Right lobe of liver (tissue), 4 donors: Measurements from ENCODE around the gene ZBTB32.
"Not testable (repeated sequence)": the region's sequence is repeated elsewhere in the genome, so short reads cannot be mapped to it uniquely, and the experiment has no call there.

Experiments
- POLR2A ChIP-seq: fragments of 450-650 bp; IDR thresholded peaks from one replicate; pipeline ENCODE4 v1.6.1; 2017; ENCODE audit warnings: antibody characterized with exemption, mild to moderate bottlenecking
- TF ChIP-seq, protein P1 (sequence below), 4 donors: fragments of 200-600 bp in 3 of 4; fragments of 450-650 bp in 1 of 4; IDR thresholded peaks; one replicate each; pipeline versions ENCODE4 v1.5.1 to v1.8.0; 2016 to 2022; ENCODE audit warnings: antibody characterized with exemption in 4 of 4, mild to moderate bottlenecking in 2 of 4
- donor health status: DM: no; HTN: no; CAD: no.
- donor health status: DM: no; HTN: no; CAD: no.
- donor health status: DM: no; HTN: yes; CAD: no.

DNA sequence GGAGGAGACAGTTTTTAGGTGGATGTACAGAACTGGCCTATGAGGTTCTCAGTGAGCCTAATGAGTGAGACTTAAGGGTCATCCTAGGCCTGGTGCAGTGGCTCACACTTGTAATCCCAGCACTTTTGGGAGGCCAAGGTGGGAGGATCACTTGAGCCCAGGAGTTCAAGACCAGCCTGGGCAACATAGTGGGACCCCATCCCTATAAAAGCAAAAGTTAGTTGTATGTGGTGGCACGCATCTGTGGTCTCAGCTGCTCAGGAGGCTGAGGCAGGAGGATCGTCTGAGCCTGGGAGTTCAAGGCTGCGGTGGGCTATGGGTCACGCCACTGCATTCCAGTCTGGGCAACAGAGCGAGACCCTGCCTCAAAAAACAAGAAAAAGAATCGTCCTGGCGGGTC lies 19.8 kb downstream of the ZBTB32 start:
- TF ChIP-seq, protein P1, sequence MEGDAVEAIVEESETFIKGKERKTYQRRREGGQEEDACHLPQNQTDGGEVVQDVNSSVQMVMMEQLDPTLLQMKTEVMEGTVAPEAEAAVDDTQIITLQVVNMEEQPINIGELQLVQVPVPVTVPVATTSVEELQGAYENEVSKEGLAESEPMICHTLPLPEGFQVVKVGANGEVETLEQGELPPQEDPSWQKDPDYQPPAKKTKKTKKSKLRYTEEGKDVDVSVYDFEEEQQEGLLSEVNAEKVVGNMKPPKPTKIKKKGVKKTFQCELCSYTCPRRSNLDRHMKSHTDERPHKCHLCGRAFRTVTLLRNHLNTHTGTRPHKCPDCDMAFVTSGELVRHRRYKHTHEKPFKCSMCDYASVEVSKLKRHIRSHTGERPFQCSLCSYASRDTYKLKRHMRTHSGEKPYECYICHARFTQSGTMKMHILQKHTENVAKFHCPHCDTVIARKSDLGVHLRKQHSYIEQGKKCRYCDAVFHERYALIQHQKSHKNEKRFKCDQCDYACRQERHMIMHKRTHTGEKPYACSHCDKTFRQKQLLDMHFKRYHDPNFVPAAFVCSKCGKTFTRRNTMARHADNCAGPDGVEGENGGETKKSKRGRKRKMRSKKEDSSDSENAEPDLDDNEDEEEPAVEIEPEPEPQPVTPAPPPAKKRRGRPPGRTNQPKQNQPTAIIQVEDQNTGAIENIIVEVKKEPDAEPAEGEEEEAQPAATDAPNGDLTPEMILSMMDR (IDR thresholded peaks at IDR 0.05): not testable (repeated sequence)
- TF ChIP-seq POLR2A: not testable (repeated sequence)
